ENCODE results near the gene NRROS. TPM values are rescaled to one million over a fixed set of nuclear protein-coding genes. Genes with fewer than 3 reads are reported as not detected.
A peak's percentile ranks its signal among the peaks of the same experiment; 100 is the strongest.
"Not testable (repeated sequence)": the region's sequence is repeated elsewhere in the genome, so short reads cannot be mapped to it uniquely, and the experiment has no call there.

NRROS gene
- total and polyA plus RNA-seq, 5 donors from 2014 or later: 2.5 to 18.3 (median 4.3) TPM

GRCh38 chr3:196617256-196617655, 22.2 kb upstream of the NRROS start:
- Histone ChIP-seq H3K4me1 (ENCODE audit: control insufficient read depth, insufficient read depth, low read length, poor library complexity, severe bottlenecking) (peaks cover 5% of the 10 kb centered on the region), H3K4me3 (ENCODE audit: low read depth, low read length) (no peak overlapping the region), H3K36me3 (ENCODE audit: control insufficient read depth, insufficient read depth, low read length) (no peaks in the 10 kb centered on the region), H3K9me3 (ENCODE audit: control insufficient read depth in 2 of 2, low read length in 2 of 2) (no peaks in the 10 kb centered on the region), H3K27ac (ENCODE audit: insufficient read depth, low read length, poor library complexity, severe bottlenecking) (no peak overlapping the region), H3K27me3 (ENCODE audit: control insufficient read depth, insufficient read depth, low read length) (no peaks in the 10 kb centered on the region)
- peaks cover 3 to 27% (median 10%) of the 10 kb centered on the region in 4 donors for H3K4me1 Mint-ChIP-seq
- no peak overlapping the region for H3K4me3 Mint-ChIP-seq
- no peak for ATAC-seq (ENCODE audit: low read depth in 2 of 2)
- no peaks in the 10 kb centered on the region for H3K27me3 Mint-ChIP-seq
- no peak for DNase-seq
- no peak overlapping the region for H3K27ac Mint-ChIP-seq
- no peaks in the 10 kb centered on the region for H3K36me3 Mint-ChIP-seq
- no peaks in the 10 kb centered on the region for H3K9me3 Mint-ChIP-seq

- no peaks in the 10 kb centered on the region for H3K27me3 ChIP-seq (ENCODE audit: control insufficient read depth, insufficient read depth, low read length)
- H3K9me3 ChIP-seq (ENCODE audit: control insufficient read depth in 2 of 2, low read length in 2 of 2): no peaks in the 10 kb centered on the region
- Mint-ChIP-seq H3K27me3 (no peaks in the 10 kb centered on the region), H3K4me3 (no peak overlapping the region), H3K4me1 (peaks cover 2 to 18% (median 10%) of the 10 kb centered on the region in 4 donors), H3K36me3 (no peaks in the 10 kb centered on the region), H3K9me3 (no peaks in the 10 kb centered on the region), H3K27ac (peak overlapping the region in 1 of 3 donors; percentile 24)
- H3K27ac ChIP-seq (ENCODE audit: insufficient read depth, low read length, poor library complexity, severe bottlenecking): no peak overlapping the region
- no peaks in the 10 kb centered on the region for H3K36me3 ChIP-seq (ENCODE audit: control insufficient read depth, insufficient read depth, low read length)
- ATAC-seq (ENCODE audit: low read depth in 2 of 2) (no peak), DNase-seq (no peak)
- no peak overlapping the region for H3K4me3 ChIP-seq (ENCODE audit: low read depth, low read length)
- no peaks in the 10 kb centered on the region for H3K4me1 ChIP-seq (ENCODE audit: control insufficient read depth, insufficient read depth, low read length, poor library complexity, severe bottlenecking)
Measured at GRCh38 chr3:196619223-196619622, 20.3 kb upstream of the NRROS start.

GRCh38 chr3:196619627-196620026, 19.9 kb upstream of the NRROS start:
- not testable (repeated sequence) for H3K36me3 ChIP-seq (ENCODE audit: control insufficient read depth, insufficient read depth, low read length); H3K4me3 ChIP-seq (ENCODE audit: low read depth, low read length); H3K27me3 ChIP-seq (ENCODE audit: control insufficient read depth, insufficient read depth, low read length); H3K9me3 ChIP-seq (ENCODE audit: control insufficient read depth in 2 of 2, low read length in 2 of 2); ATAC-seq (ENCODE audit: low read depth in 2 of 2); DNase-seq; H3K9me3 Mint-ChIP-seq; H3K36me3 Mint-ChIP-seq; H3K4me1 ChIP-seq (ENCODE audit: control insufficient read depth, insufficient read depth, low read length, poor library complexity, severe bottlenecking); H3K4me3 Mint-ChIP-seq; H3K27ac Mint-ChIP-seq; H3K27me3 Mint-ChIP-seq; H3K27ac ChIP-seq (ENCODE audit: insufficient read depth, low read length, poor library complexity, severe bottlenecking)
- peaks cover 6 to 22% (median 12%) of the 10 kb centered on the region in 4 donors for H3K4me1 Mint-ChIP-seq

GRCh38 chr3:196620161-196620604, 19.3 kb upstream of the NRROS start:
- Mint-ChIP-seq H3K4me1 (peaks cover 6 to 26% (median 13%) of the 10 kb centered on the region in 4 donors), H3K9me3 (no peaks in the 10 kb centered on the region), H3K27me3 (no peaks in the 10 kb centered on the region), H3K4me3 (no peak overlapping the region), H3K36me3 (no peaks in the 10 kb centered on the region), H3K27ac (peak overlapping the region in 1 of 3 donors; percentile 51)
- no peak overlapping the region for H3K27ac ChIP-seq (ENCODE audit: insufficient read depth, low read length, poor library complexity, severe bottlenecking)
- no peak overlapping the region for H3K4me3 ChIP-seq (ENCODE audit: low read depth, low read length)
- H3K4me1 ChIP-seq (ENCODE audit: control insufficient read depth, insufficient read depth, low read length, poor library complexity, severe bottlenecking): no peaks in the 10 kb centered on the region
- H3K36me3 ChIP-seq (ENCODE audit: control insufficient read depth, insufficient read depth, low read length): no peaks in the 10 kb centered on the region
- no peak for ATAC-seq (ENCODE audit: low read depth in 2 of 2)
- DNase-seq: no peak
- no peaks in the 10 kb centered on the region for H3K9me3 ChIP-seq (ENCODE audit: control insufficient read depth in 2 of 2, low read length in 2 of 2)
- H3K27me3 ChIP-seq (ENCODE audit: control insufficient read depth, insufficient read depth, low read length): no peaks in the 10 kb centered on the region

- Histone ChIP-seq H3K4me1 (ENCODE audit: control insufficient read depth, insufficient read depth, low read length, poor library complexity, severe bottlenecking) (no peaks in the 10 kb centered on the region), H3K9me3 (ENCODE audit: control insufficient read depth in 2 of 2, low read length in 2 of 2) (no peaks in the 10 kb centered on the region), H3K27ac (ENCODE audit: insufficient read depth, low read length, poor library complexity, severe bottlenecking) (no peak overlapping the region), H3K27me3 (ENCODE audit: control insufficient read depth, insufficient read depth, low read length) (no peaks in the 10 kb centered on the region), H3K36me3 (ENCODE audit: control insufficient read depth, insufficient read depth, low read length) (no peaks in the 10 kb centered on the region), H3K4me3 (ENCODE audit: low read depth, low read length) (no peak overlapping the region)
- no peak for ATAC-seq (ENCODE audit: low read depth in 2 of 2)
- H3K27me3 Mint-ChIP-seq: no peaks in the 10 kb centered on the region
- H3K9me3 Mint-ChIP-seq: no peaks in the 10 kb centered on the region
- H3K36me3 Mint-ChIP-seq: no peaks in the 10 kb centered on the region
- no peak overlapping the region for H3K27ac Mint-ChIP-seq
- peaks cover 6 to 29% (median 13%) of the 10 kb centered on the region in 4 donors for H3K4me1 Mint-ChIP-seq
- DNase-seq: no peak
- no peak overlapping the region for H3K4me3 Mint-ChIP-seq
Measured at GRCh38 chr3:196620684-196621083, 18.8 kb upstream of the NRROS start.

- H3K4me1 ChIP-seq (ENCODE audit: control insufficient read depth, insufficient read depth, low read length, poor library complexity, severe bottlenecking): no peaks in the 10 kb centered on the region
- no peaks in the 10 kb centered on the region for H3K36me3 Mint-ChIP-seq
- no peak for DNase-seq
- H3K9me3 Mint-ChIP-seq: no peaks in the 10 kb centered on the region
- ATAC-seq (ENCODE audit: low read depth in 2 of 2): no peak
- no peak overlapping the region for H3K27ac Mint-ChIP-seq
- peaks cover 7 to 28% (median 13%) of the 10 kb centered on the region in 4 donors for H3K4me1 Mint-ChIP-seq
- H3K27ac ChIP-seq (ENCODE audit: insufficient read depth, low read length, poor library complexity, severe bottlenecking): no peak overlapping the region
- no peak overlapping the region for H3K4me3 ChIP-seq (ENCODE audit: low read depth, low read length)
- no peaks in the 10 kb centered on the region for H3K27me3 ChIP-seq (ENCODE audit: control insufficient read depth, insufficient read depth, low read length)
- no peaks in the 10 kb centered on the region for H3K27me3 Mint-ChIP-seq
- H3K36me3 ChIP-seq (ENCODE audit: control insufficient read depth, insufficient read depth, low read length): no peaks in the 10 kb centered on the region
- H3K9me3 ChIP-seq (ENCODE audit: control insufficient read depth in 2 of 2, low read length in 2 of 2): no peaks in the 10 kb centered on the region
- no peak overlapping the region for H3K4me3 Mint-ChIP-seq
Measured at GRCh38 chr3:196621611-196622010, 17.9 kb upstream of the NRROS start.

- Mint-ChIP-seq H3K27ac (peak overlapping the region; percentile 83 to 94 (median 85)), H3K9me3 (no peaks in the 10 kb centered on the region), H3K36me3 (no peaks in the 10 kb centered on the region), H3K4me1 (peaks cover 7 to 27% (median 14%) of the 10 kb centered on the region in 4 donors), H3K4me3 (peak overlapping the region; percentile 22 to 84 (median 76)), H3K27me3 (no peaks in the 10 kb centered on the region)
- Histone ChIP-seq H3K4me1 (ENCODE audit: control insufficient read depth, insufficient read depth, low read length, poor library complexity, severe bottlenecking) (peaks cover 3% of the 10 kb centered on the region), H3K36me3 (ENCODE audit: control insufficient read depth, insufficient read depth, low read length) (no peaks in the 10 kb centered on the region), H3K27ac (ENCODE audit: insufficient read depth, low read length, poor library complexity, severe bottlenecking) (no peak overlapping the region), H3K27me3 (ENCODE audit: control insufficient read depth, insufficient read depth, low read length) (no peaks in the 10 kb centered on the region), H3K4me3 (ENCODE audit: low read depth, low read length) (peak overlapping the region; percentile 49), H3K9me3 (ENCODE audit: control insufficient read depth in 2 of 2, low read length in 2 of 2) (no peaks in the 10 kb centered on the region)
- peak in 1 of 3 donors; percentile 42 for DNase-seq
- ATAC-seq (ENCODE audit: low read depth in 2 of 2): peak in 1 of 2 donors; percentile 52
Measured at GRCh38 chr3:196624067-196624790, 15.3 kb upstream of the NRROS start.

- Histone ChIP-seq H3K4me1 (ENCODE audit: control insufficient read depth, insufficient read depth, low read length, poor library complexity, severe bottlenecking) (peaks cover 10% of the 10 kb centered on the region), H3K9me3 (ENCODE audit: control insufficient read depth in 2 of 2, low read length in 2 of 2) (no peaks in the 10 kb centered on the region), H3K27ac (ENCODE audit: insufficient read depth, low read length, poor library complexity, severe bottlenecking) (no peak overlapping the region), H3K4me3 (ENCODE audit: low read depth, low read length) (peak overlapping the region; percentile 49), H3K27me3 (ENCODE audit: control insufficient read depth, insufficient read depth, low read length) (no peaks in the 10 kb centered on the region), H3K36me3 (ENCODE audit: control insufficient read depth, insufficient read depth, low read length) (no peaks in the 10 kb centered on the region)
- Mint-ChIP-seq H3K27me3 (no peaks in the 10 kb centered on the region), H3K9me3 (no peaks in the 10 kb centered on the region), H3K4me1 (peaks cover 10 to 33% (median 19%) of the 10 kb centered on the region in 4 donors), H3K36me3 (no peaks in the 10 kb centered on the region), H3K4me3 (peak overlapping the region in 2 of 4 donors; percentile 73 to 74), H3K27ac (peak overlapping the region in 2 of 3 donors; percentile 83 to 85)
- ATAC-seq (ENCODE audit: low read depth in 2 of 2) (no peak), DNase-seq (no peak)
Measured at GRCh38 chr3:196624907-196625306, 14.6 kb upstream of the NRROS start.

Measured in CD4-positive, CD25-positive, alpha-beta regulatory T cell (primary cell).